Measurements from ENCODE around the gene CDH18. TPM values are rescaled to one million over a fixed set of nuclear protein-coding genes. Genes with fewer than 3 reads are reported as not detected.

The CDH18 gene
- total RNA-seq (2014; rRNA removed; shearing (Covaris generic)): 1.9 and 4.1 TPM in 2 replicates

- peak; percentile 62 for DNase-seq (ENCODE audit: low read depth)
Measured at GRCh38 chr5:19987612-19988361, at the start of gene CDH18. TSS of gene CDH18 (minus strand) at chr5:19988200. CDS start at chr5:19838986, 149,214 bp downstream.

GRCh38 chr5:20034717-20035116, 46.7 kb upstream of the CDH18 start:
- DNase-seq (ENCODE audit: low read depth): no peak

- DNase-seq (ENCODE audit: low read depth): no peak
Measured at GRCh38 chr5:20033881-20034280, 45.9 kb upstream of the CDH18 start.

- DNase-seq (ENCODE audit: low read depth): peak; percentile 38
Measured at GRCh38 chr5:20032896-20033295, 44.9 kb upstream of the CDH18 start.

DNA sequence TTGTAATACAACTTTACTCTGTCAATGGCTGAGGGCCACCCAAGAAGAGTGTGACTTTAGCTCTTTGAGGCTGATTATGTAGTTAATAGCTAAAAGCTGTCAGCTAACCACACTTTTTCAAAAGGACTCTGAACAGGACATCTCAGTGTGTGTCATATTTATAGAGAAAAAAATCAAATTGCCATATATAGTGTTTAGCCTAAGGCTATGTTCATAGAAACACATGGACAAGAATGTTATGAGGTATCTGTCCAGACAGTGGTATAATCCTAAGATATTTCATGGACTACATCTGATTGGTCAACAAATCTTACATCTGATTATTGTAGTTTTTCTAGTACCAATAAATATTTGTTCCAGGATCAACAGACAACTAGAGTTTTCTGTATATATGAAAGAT, 42.1 kb upstream of the CDH18 start:
- peak; percentile 52 for DNase-seq (ENCODE audit: low read depth)

GRCh38 chr5:20029266-20029665, 41.3 kb upstream of the CDH18 start:
- DNase-seq (ENCODE audit: low read depth): no peak

- no peak for DNase-seq (ENCODE audit: low read depth)
Measured at GRCh38 chr5:20028506-20028905, 40.5 kb upstream of the CDH18 start.

- no peak for DNase-seq (ENCODE audit: low read depth)
Measured at GRCh38 chr5:20023686-20024180, 35.7 kb upstream of the CDH18 start.

- DNase-seq (ENCODE audit: low read depth): no peak
Measured at GRCh38 chr5:20020247-20020646, 32.2 kb upstream of the CDH18 start.

GRCh38 chr5:20017021-20017420, 29.0 kb upstream of the CDH18 start:
- DNase-seq (ENCODE audit: low read depth): no peak

GRCh38 chr5:20000416-20000815, 12.4 kb upstream of the CDH18 start:
- DNase-seq (ENCODE audit: low read depth): no peak

DNA sequence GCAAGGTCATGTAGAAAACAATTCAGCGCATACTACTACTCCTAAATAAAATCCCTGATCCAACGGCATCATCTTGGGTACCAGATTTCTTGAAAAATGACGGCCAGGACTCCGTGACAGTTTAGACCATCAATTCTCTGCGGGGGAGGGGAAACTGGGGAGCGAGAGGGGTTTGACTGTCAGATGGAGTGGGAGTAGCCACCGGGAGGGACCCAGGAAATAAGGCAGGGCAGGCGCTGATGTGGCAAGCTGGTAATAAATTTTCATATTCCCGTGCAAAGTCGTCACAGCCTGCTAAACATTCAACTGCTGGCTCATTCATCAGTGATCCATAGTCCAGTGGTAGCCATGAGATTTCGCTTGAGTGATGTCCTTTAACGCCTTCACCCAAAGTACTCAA, 457 bp upstream of the CDH18 start:
- DNase-seq (ENCODE audit: low read depth): peak; percentile 6

GRCh38 chr5:19986806-19987205, 1.2 kb downstream of the CDH18 start:
- DNase-seq (ENCODE audit: low read depth): no peak

GRCh38 chr5:19986031-19986619, 1.9 kb downstream of the CDH18 start:
- DNase-seq (ENCODE audit: low read depth): no peak

GRCh38 chr5:19978476-19978875, 9.5 kb downstream of the CDH18 start:
- peak; percentile 2 for DNase-seq (ENCODE audit: low read depth)

- no peak for DNase-seq (ENCODE audit: low read depth)
Measured at GRCh38 chr5:19977099-19977498, 10.9 kb downstream of the CDH18 start.

GRCh38 chr5:19975795-19976194, 12.2 kb downstream of the CDH18 start:
- peak; percentile 12 for DNase-seq (ENCODE audit: low read depth)

- DNase-seq (ENCODE audit: low read depth): no peak
Measured at GRCh38 chr5:19960451-19960850, 27.5 kb downstream of the CDH18 start.

DNA sequence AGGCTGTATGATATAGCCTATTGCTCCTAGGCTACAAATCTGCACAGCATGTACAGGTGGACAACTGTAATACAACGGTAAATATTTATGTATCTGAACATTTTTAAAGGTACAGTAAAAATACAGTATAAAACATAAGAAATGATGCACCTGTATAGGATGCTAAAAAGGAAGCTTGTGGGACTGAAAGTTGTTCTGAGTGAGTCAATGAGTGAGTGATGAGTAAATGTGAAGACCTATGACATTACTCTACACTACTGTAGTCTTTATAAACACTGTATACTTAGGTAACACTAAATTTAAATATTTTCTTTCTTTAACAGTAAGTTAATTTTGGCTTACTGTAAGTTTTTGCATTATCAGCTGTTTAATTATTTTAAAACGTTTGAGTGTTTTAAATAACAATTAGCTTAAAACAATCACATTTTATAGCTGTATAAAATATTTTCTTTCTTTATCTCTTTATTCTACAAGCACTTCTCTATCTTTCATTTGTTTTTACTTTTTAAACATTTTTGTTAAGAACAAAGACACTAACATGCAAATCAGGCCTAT, 28.1 kb downstream of the CDH18 start:
- no peak for DNase-seq (ENCODE audit: low read depth)

DNA sequence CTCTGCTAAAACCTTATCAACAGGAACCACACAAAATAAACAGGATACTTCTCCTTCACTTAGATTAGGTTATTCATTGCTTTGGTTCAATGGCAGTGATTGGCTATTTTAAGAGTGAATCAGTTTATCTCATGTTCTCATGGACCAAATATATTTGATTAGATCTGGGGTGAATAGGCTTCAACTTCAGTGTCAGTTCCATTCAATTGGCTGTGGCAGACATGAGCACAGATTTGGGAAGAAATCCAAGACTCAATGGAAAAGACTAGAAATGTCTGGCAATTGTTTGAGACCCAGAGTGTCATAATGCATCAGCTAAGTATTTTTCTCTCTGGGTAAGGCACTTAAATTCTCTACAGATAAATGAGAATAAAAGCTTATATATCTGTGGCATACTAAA, 37.1 kb downstream of the CDH18 start:
- no peak for DNase-seq (ENCODE audit: low read depth)

DNA sequence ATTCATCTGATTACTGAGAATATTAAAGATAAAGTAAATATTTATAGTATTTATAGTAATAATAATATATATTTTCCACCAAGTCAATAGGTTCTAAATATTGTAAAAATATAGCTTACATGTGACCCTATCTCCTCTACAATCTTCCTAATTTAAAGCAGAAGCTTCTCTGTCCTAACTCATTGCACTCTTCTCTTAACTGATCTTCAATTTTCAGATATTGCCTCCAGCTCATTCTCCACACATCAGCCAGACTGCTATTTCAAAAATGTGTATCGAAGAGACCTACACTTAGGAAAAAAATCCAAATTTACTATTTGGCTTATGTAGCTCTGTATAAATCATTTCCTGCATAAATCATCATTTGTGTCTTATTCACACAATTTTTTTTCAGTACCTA, 47.8 kb downstream of the CDH18 start:
- DNase-seq (ENCODE audit: low read depth): no peak

- DNase-seq (ENCODE audit: low read depth): no peak
Measured at GRCh38 chr5:19930451-19930850, 57.5 kb downstream of the CDH18 start.
